ENCODE results near the gene BOLA1. TPM values are rescaled to one million over a fixed set of nuclear protein-coding genes. Genes with fewer than 3 reads are reported as not detected.
"Not testable (repeated sequence)": the region's sequence is repeated elsewhere in the genome, so short reads cannot be mapped to it uniquely, and the experiment has no call there.

The BOLA1 gene
- total RNA-seq, 1 donor from 2014 or later: 9.4 TPM

DNA sequence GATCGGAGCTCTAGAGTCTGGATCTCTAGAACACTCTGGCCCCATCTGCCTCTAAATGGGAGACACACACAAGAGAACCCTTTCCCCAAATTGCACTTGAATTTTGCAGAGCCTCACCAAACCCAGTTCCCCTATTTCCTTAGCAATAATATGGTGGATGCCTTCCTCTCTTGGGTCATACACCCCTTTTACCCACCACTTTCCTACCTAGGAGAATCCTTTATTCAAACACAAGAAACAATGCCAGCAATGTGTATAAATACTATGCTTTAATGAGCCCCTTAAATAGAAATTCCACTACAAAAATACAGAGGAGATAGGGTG, 29.0 kb downstream of the BOLA1 start:
- no peak for DNase-seq (ENCODE audit: low read depth, low spot score)

DNA sequence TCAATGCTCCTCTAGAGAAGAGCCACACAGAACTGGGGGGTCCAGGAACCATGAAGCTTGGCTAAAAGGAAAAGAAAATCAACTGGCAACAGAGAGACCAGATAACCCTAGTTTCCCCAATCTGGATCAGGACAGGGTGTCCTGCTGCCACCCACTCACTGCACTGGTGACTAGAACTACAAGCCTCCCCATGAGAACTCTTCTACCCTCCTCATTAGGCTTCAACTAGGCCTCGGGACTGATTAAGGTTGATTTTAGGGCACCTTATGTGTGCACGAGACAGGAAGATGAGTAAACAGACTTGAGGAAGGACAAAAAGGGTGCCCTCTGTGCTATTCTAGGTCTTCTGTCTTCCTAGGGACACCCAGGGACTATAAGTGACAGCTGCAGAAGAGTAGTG, 30.5 kb downstream of the BOLA1 start:
- no peak for DNase-seq (ENCODE audit: low read depth, low spot score)

DNA sequence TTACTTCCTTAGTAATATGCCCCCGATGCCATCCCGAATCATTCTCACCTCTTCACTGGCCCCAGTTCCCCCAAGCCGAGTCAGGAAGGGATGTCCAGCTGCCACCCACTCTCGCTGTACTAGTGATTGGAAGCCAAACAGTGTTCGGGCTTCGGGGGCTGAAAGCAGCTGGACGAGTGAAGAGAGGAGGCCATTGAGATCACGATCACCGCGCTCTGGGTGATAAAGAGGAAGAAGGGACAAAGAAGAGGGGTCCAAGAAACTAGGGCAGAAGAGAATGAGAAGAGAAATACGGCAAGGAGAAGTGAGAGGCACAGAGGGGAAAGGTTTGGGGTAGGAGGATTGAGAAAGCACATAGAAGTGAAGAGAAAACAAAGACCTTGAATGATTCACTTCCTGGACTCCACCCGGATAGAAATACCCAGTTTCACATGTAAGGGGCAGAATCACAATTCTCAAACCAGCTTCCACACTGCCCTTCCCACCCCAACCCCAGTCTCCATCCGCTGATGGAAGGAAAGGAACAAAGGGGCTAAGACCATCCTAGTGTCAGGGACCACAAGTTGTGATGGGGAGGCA, 31.9 kb downstream of the BOLA1 start:
- no peak for DNase-seq (ENCODE audit: low read depth, low spot score)

DNA sequence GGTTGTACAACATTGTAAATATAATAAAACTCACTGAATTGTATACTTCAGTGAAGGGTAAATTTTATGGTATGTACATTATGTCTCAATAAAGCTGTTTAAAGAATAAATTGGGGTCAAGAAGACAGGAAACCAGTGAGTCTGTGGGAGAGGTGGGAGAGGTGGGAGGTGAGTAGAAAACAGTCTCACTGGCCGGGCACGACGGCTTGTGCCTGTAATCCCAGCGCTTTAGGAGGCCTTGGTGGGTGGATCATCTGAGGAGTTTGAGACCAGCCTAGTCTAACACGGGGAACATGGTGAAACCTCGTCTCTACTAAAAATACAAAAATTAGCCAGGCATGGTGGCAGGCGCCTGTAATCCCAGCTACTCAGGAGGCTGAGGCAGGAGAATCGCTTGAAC, 33.1 kb downstream of the BOLA1 start:
- DNase-seq (ENCODE audit: low read depth, low spot score): no peak

DNA sequence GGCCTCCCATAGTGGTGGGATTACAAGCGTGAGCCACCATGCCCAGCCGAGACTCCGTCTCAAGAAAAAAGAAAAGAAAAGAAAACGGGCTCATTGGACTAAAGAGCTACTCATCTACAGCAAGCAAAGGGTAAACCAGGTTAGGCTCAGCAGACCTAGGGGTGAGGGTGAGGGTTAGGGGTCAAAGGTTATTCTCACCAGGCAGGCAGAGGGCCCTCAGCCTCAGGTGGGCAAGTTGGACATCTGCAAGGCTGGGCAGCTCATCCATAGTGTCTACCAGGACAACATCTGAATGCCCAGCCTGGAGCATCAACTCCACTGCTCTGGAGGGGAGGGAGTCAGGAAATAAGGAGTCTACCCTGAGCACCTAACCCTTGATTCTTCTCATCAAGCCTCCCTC, 33.8 kb downstream of the BOLA1 start:
- DNase-seq (ENCODE audit: low read depth, low spot score): no peak

DNA sequence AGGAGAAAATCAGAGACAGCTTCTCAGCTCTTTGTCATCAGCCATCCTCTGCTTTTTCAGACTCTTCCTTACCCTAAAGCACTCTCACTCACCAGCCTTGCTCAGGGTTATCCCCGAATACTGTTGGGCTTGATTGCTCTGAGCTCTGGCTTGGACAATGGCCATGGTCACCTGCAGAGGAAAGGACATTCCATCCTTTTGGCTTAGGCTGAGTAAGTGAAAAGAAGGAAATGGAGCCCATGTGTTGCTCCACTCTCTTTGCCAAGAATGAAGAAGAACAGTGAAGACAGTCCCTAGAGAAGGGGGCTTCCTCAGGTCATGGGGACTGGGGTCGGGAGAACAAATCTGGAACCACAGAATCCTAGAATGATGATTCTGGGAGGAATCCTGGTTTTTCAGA, 35.0 kb downstream of the BOLA1 start:
- DNase-seq (ENCODE audit: low read depth, low spot score): no peak

DNA sequence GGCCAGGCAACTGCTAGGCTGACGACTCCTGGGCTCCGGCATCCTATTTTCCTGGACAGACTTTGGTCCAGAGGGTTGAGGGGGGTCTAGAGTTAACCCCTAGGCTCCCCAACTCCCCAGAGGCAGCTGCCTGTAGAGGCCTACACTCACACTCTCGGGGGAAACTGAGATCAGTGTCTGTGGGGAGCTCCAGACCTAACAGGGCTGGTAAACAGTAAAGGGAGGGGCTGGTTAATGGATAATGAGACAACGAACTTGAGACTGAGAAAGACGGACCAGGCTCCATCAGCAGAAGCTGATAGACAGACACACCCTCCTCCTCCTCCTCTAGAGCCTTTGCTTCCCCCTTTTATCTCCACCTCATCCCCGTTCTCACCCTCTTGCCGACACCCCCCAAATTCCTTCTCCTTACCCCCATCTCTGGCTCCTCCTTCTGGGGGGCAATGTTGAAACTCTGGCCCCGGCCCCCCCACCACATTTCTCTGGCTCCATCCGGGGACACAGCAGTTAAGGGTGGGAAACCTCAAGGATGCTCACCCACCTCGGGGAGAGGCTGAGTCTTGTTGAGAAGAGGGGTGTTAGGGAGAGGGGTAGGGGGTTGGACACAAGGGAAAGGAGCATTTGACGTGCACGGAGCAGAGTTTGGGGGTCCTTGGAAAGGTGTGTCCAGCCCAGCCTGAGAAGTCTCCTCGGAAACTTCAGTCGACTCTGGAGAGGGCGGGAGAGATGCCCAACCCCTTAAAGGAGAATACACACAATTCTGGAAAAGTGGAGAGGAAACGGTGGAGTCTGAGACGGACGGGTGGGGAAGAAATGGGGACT, 37.0 kb downstream of the BOLA1 start, which contains the start of gene MTMR11:
TSS of gene MTMR11 (minus strand) at position 710 of the 822 bp plus-strand sequence. CDS start at position 478, 232 bp downstream.
- DNase-seq (ENCODE audit: low read depth, low spot score): no peak

DNA sequence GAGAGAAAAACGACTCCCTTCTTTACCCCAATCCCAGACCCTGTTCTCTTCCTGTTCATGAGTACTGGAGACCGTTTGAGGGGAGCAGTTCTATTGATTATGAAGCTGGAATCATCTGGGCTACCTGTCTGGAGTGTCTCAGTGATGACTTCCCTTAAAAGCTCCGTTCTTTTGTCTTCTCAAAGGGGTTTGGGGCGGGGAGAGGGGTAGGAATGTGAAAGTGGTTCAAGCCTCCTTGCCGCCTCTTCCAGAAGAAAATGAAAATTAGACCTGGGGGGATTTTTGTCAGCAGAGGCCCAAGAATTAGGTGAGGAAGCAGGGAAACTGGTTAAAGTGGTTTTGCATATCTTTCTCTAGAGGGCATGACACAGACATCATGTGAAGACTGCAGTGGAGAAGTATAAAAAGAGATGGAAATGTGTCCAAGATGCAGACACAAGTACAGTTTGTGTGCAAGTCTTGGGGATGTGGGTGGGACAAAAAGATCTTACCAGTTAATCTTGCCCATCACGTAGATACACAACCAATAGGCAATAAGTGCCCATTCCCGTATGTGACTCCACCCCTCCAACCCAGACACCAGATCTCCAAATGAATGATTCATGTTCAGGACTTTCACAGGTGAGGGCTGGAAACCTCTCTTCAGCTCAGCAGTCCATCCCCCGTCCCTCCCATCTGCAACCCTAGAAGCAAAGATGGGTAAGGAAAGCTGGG, 37.8 kb downstream of the BOLA1 start:
- no peak for DNase-seq (ENCODE audit: low read depth, low spot score)

DNA sequence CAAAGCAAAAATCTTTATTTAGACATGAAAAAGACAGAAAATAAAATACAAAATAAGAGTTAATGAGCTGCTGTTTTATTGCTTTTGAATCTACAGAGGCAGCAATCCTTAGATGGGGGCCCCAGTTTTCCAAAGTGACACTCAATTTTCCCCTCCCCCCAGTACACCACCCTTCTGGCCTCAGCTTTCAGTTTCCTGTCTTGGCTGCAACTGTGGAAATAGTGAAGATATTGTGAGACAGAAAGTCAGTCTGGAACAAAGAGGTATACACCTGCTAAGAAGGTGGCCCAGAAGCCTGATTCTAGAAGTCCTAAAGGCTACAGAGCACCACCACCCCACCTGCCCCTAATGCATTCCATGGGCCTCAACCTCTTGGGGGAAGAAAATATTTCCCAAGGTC, 38.4 kb downstream of the BOLA1 start:
- DNase-seq (ENCODE audit: low read depth, low spot score): no peak

DNA sequence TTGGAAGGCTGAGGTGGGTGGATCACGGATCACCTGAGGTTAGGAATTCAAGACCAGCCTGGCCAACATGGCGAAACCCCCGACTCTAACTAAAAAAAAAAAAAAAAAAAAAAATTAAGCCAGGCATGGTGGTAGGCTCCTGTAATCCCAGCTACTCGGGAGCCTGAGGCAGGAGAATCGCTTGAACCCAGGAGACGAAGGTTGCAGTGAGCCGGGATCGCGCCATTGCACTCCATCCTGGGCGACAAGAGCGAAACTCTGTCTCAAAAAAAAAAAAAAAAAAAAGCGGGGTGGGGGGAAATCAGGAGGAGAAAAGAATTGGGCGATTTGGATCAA, 39.3 kb downstream of the BOLA1 start:
- DNase-seq (ENCODE audit: low read depth, low spot score): not testable (repeated sequence)

DNA sequence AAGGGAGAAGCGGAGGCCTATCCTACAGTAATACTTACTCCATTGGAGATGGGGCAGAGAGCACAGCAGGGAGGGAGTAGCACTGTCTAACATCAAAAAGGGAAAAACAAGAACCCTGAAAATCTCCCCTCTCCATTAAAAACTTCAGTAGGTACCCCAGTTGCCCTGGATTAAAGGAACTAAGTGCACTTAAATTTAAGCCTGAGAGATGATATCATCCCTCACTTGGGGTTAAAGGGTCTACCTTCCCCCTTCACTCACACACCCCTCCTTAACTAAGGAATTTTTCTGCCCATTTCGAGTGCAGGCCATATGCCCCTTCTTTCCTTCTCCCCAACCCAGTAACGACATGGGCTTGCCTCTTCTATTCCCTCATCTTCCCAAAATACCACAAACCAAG, 41.1 kb downstream of the BOLA1 start:
- DNase-seq (ENCODE audit: low read depth, low spot score): no peak

DNA sequence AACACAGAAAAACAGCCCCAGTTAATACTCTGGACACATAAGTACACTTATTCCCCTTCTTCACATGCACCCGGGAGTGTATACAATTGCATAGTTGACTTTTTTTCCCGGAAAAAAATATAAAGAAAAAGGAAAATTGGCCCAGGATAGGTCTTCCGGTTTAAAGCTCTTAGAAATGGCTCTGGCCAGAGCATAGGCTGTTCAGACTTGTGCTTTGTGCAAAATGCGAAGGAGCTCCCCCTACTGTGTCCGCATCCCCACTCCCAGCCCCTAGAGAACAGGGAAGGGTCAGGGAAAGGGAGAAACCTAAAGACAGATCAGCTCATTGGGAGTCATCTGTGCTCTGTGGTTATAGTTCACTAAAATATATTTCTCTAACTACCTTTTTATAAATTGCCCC, 42.8 kb downstream of the BOLA1 start:
- no peak for DNase-seq (ENCODE audit: low read depth, low spot score)

DNA sequence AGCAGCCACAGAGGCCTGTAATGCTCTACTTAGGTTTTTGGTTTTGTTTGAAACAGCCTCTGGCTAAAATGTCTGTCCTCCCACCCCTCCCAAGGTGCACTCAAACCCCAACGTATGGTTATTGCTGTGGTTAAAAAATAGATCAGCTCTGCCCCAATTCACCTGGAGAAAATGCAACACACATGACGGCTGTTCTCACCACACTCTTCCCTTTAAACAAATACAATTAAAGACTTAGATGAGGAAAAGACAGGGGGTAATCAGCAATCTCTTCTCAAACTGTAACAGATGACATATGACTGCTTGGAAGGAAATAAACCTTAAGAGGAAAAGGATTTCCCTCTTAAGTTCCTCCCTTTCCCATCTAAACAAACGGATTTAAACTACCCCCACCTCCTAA, 43.5 kb downstream of the BOLA1 start:
- DNase-seq (ENCODE audit: low read depth, low spot score): no peak

DNA sequence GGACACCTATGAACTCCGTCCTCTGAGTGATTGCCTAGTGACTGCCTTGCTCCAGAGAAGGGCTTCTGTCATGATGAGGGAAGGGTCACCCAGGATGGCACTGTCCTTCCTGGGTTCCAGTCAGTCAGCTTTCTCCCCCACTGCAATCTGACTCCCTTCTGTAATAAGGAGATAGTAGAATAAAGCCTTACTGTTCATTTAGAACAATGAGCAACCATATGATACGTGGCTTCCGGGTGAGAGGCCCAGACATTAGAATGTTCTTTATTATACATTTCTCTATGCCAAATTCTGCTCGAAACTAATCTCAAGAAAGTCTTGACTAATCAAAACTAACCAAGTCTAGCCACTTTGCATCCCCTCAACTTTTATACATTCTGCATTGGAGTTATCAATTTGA, 45.8 kb downstream of the BOLA1 start:
- DNase-seq (ENCODE audit: low read depth, low spot score): no peak

DNA sequence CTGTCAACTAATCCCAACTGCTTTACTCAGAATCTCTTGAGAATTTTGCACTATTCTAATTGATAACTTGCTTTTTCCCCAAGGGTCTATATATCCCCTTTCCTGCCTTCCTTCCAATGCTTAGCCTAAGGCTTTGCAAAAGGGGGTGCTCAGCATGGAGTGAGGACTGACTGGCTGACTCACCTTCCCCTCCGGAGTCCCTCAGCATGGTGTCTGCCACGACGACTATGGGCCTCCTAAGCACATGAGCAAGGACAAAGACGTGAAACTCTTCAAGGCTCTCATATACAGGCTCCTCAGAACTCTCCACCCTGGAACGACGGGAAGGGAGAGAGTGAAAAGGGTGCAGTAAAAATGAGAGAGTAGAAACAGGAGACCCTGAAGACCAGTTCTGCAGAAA, 50.5 kb downstream of the BOLA1 start:
- DNase-seq (ENCODE audit: low read depth, low spot score): no peak

Other genes with a start within 250 kb of the BOLA1 start
- gene FCGR1A, start 116.9 kb upstream of the BOLA1 start, total RNA-seq: not detected in 2 replicates
- gene SV2A, start 18.3 kb downstream of the BOLA1 start, total RNA-seq: 5.7 and 6.3 TPM in 2 replicates
- 12.4 and 12.7 TPM in 2 replicates for gene SF3B4, start 28.2 kb downstream of the BOLA1 start, total RNA-seq
- gene MTMR11, start 37.3 kb downstream of the BOLA1 start, total RNA-seq: 3.6 and 5.7 TPM in 2 replicates
- 12.8 and 19.0 TPM in 2 replicates for gene OTUD7B, start 111.2 kb downstream of the BOLA1 start, total RNA-seq
- gene VPS45, start 168.2 kb downstream of the BOLA1 start, total RNA-seq: 21.2 and 34.1 TPM in 2 replicates